Psoas muscle (tissue), 8 donors: ENCODE data around the gene FMNL1. TPM values are rescaled to one million over a fixed set of nuclear protein-coding genes. Genes with fewer than 3 reads are reported as not detected.

Source experiments
- ATAC-seq, 4 donors: fragments of 200-7000 bp; cut with Tn5 transposase; one replicate each; pipeline ENCODE4 v1.9.1; 2020; ENCODE audit warnings: moderate library complexity in 3 of 4, mild to moderate bottlenecking in 2 of 4
- DNase-seq, 2 donors: peaks; one replicate each; pipeline ENCODE4 v3.0.0-alpha.2; 2020
- H3K27ac ChIP-seq: fragments of 200-600 bp; one replicate; pipeline ENCODE4 v1.8.0; 2022
- H3K27me3 ChIP-seq, 3 donors: fragments of 200-600 bp in 1 of 3; one replicate each; pipeline versions ENCODE4 v1.6.1 to v1.8.0; 2013 to 2022; ENCODE audit warnings: low read length in 2 of 3, mild to moderate bottlenecking in 2 of 3, moderate library complexity in 1 of 3; ENCODE audit not compliant: insufficient read depth in 3 of 3
- H3K36me3 ChIP-seq, 2 donors: fragments of 200-600 bp in 1 of 2; one replicate each; pipeline versions ENCODE4 v1.6.1 to v1.8.0; 2013 to 2022; ENCODE audit warnings: low read depth in 1 of 2, mild to moderate bottlenecking in 1 of 2, moderate library complexity in 1 of 2; ENCODE audit not compliant: insufficient read depth in 1 of 2
- H3K4me1 ChIP-seq: fragments of 200-600 bp; one replicate; pipeline ENCODE4 v1.8.0; 2022
- H3K4me3 ChIP-seq: fragments of 200-600 bp; one replicate; pipeline ENCODE4 v1.8.0; 2022; ENCODE audit warnings: mild to moderate bottlenecking
- H3K9me3 ChIP-seq: fragments of 200-600 bp; one replicate; pipeline ENCODE4 v1.8.0; 2022
- CTCF ChIP-seq: fragments of 200-600 bp; IDR thresholded peaks from one replicate; pipeline ENCODE4 v1.8.0; 2022; ENCODE audit warnings: antibody characterized with exemption
- WGBS, 3 donors: extraction: QIAGEN DNeasy Blood & Tissue Kit; methylation state at CpG; one replicate each; pipeline versions ENCODE4 v1.1.6 to v1.1.7; 2013; 5-methylcytosine and 5-hydroxymethylcytosine counted together
- intact Hi-C, 2 donors: fragments of 100-400 bp; cut with DNase I; formaldehyde crosslinking; loops; one replicate each; pipeline versions ENCODE4 v1.11.0 to v1.14.2; 2022
- polyA plus RNA-seq, 3 donors: library from polyadenylated mRNA; stranded (reverse); fragments of 200-250 nt; gene quantifications; one replicate each; pipeline ENCODE4 v1.2.3, GENCODE V29; 2013
- total RNA-seq, 4 donors: library from RNA; stranded (reverse); fragmentation: NEBNext Ultra II Directional in 2 of 4; extraction: Animal tissue kit (Norgen Biotek cat#: 25700) in 2 of 4; gene quantifications; one replicate each; pipeline versions ENCODE4 v1.2.1 to v1.2.4, GENCODE V29; 2021 to 2023
- donor health status: healthy with polysubstance abuse.
- donor health status: DM: no; HTN: no; CAD: no; lungs with moderate emphysema.
- donor health status: Bipolar disorder and iron deficiency.
- donor health status: healthy.
- donor health status: DM: yes; HTN: yes; CAD: no.
- donor health status: DM: no; HTN: no; CAD: no.
- donor health status: DM: no; HTN: no; CAD: no.
- donor health status: DM: yes; HTN: yes; CAD: no.

The FMNL1 gene
- total and polyA plus RNA-seq, 7 donors: 1.8 to 6.5 (median 5.4) TPM

- WGBS, 3 donors: 93 to 98% (median 98%) methylated on average over 4 of the region's 4 CpGs
- Histone ChIP-seq H3K36me3 (no peaks in the 10 kb centered on the region), H3K4me3 (no peak overlapping the region), H3K4me1 (no peaks in the 10 kb centered on the region), H3K9me3 (no peaks in the 10 kb centered on the region), H3K27ac (no peak overlapping the region), H3K27me3 (no peaks in the 10 kb centered on the region)
- TF ChIP-seq CTCF: no peak
- no peak for DNase-seq
- intact Hi-C loops: no loop called here
- no peak for ATAC-seq
These were observed 32.2 kb downstream of the FMNL1 start for GRCh38 chr17:45253879-45254278.

- no peaks in the 10 kb centered on the region for H3K27me3 ChIP-seq
- no peak overlapping the region for H3K27ac ChIP-seq
- no peaks in the 10 kb centered on the region for H3K9me3 ChIP-seq
- intact Hi-C loops: no loop called here
- peaks cover 6% of the 10 kb centered on the region for H3K4me1 ChIP-seq
- 96 to 97% (median 96%) methylated on average over 8 of the region's 8 CpGs for WGBS, 3 donors
- H3K4me3 ChIP-seq: no peak overlapping the region
- H3K36me3 ChIP-seq: no peaks in the 10 kb centered on the region
- no peak for DNase-seq
- ATAC-seq: no peak
- TF ChIP-seq CTCF: no peak
These were observed 33.7 kb downstream of the FMNL1 start for GRCh38 chr17:45255358-45255757.

GRCh38 chr17:45256114-45256966, 34.7 kb downstream of the FMNL1 start:
- H3K4me1 ChIP-seq: peaks cover 15% of the 10 kb centered on the region
- WGBS, 3 donors: 85 to 91% (median 87%) methylated on average over 14 of the region's 14 CpGs
- H3K36me3 ChIP-seq: no peaks in the 10 kb centered on the region
- ATAC-seq (no peak), DNase-seq (no peak)
- intact Hi-C loops: no loop called here
- H3K27ac ChIP-seq: no peak overlapping the region
- H3K4me3 ChIP-seq: no peak overlapping the region
- H3K27me3 ChIP-seq: no peaks in the 10 kb centered on the region
- TF ChIP-seq CTCF: no peak
- H3K9me3 ChIP-seq: no peaks in the 10 kb centered on the region

- H3K4me1 ChIP-seq: peaks cover 23% of the 10 kb centered on the region
- no peak overlapping the region for H3K4me3 ChIP-seq
- intact Hi-C loops: no loop called here
- no peaks in the 10 kb centered on the region for H3K9me3 ChIP-seq
- TF ChIP-seq CTCF: no peak
- 73 to 82% (median 76%) methylated on average over 15 to 16 of the region's 16 CpGs for WGBS, 3 donors
- DNase-seq: no peak
- H3K36me3 ChIP-seq: no peaks in the 10 kb centered on the region
- ATAC-seq: no peak
- no peak overlapping the region for H3K27ac ChIP-seq
- H3K27me3 ChIP-seq: no peaks in the 10 kb centered on the region
These were observed 35.4 kb downstream of the FMNL1 start for GRCh38 chr17:45257115-45257514.
